Fibroblast of lung (primary cell): ENCODE results near the gene FMN1. TPM values are rescaled to one million over a fixed set of nuclear protein-coding genes. Genes with fewer than 3 reads are reported as not detected.
A peak's percentile ranks its signal among the peaks of the same experiment; 100 is the strongest.

Experiments
- DNase-seq, 2 donors: peaks; one replicate each; pipeline versions ENCODE4 v3.0.0 to v3.0.0-alpha.2; 2010; ENCODE audit warnings: low read depth in 2 of 2
- H2AFZ ChIP-seq: 2 replicates; pipeline ENCODE4 v1.5.1; 2012; ENCODE audit warnings: low read length, control low read depth, inconsistent platforms
- H3K27ac ChIP-seq: 2 replicates; pipeline ENCODE4 v1.5.1; 2011; ENCODE audit warnings: low read length, control low read depth; ENCODE audit not compliant: insufficient read depth
- H3K27me3 ChIP-seq: 2 replicates; pipeline ENCODE4 v1.5.1; 2011; ENCODE audit warnings: mild to moderate bottlenecking, low read length; ENCODE audit not compliant: control insufficient read depth, insufficient read depth
- H3K36me3 ChIP-seq: 2 replicates; pipeline ENCODE4 v1.5.1; 2011; ENCODE audit warnings: low read length; ENCODE audit not compliant: control insufficient read depth, insufficient read depth
- H3K4me1 ChIP-seq: 2 replicates; pipeline ENCODE4 v1.5.1; 2011; ENCODE audit warnings: low read length; ENCODE audit not compliant: control insufficient read depth, insufficient read depth; ENCODE audit errors: extremely low read depth
- H3K4me2 ChIP-seq: 2 replicates; pipeline ENCODE4 v1.5.1; 2011; ENCODE audit warnings: low read length, control low read depth; ENCODE audit not compliant: insufficient read depth; ENCODE audit errors: extremely low read depth
- H3K4me3 ChIP-seq, 4 experiments: fragments of 200-600 bp in 1 of 4; sonication (generic) in 1 of 4; replicated peaks in 1 of 4; 2 replicates each; pipeline ENCODE4 v1.5.1; 2011 to 2016; ENCODE audit warnings: low read length in 4 of 4, low read depth in 3 of 4, mild to moderate bottlenecking in 3 of 4, control low read depth in 2 of 4, inconsistent platforms in 1 of 4, mixed read lengths in 1 of 4; ENCODE audit not compliant: insufficient read depth in 1 of 4; ENCODE audit errors: control extremely low read depth in 1 of 4
- H3K79me2 ChIP-seq: 2 replicates; pipeline ENCODE4 v1.5.1; 2012; ENCODE audit warnings: mild to moderate bottlenecking, low read length, inconsistent platforms; ENCODE audit not compliant: control insufficient read depth, insufficient read depth
- H3K9ac ChIP-seq: 2 replicates; pipeline ENCODE4 v1.5.1; 2011; ENCODE audit warnings: mild to moderate bottlenecking, low read length, control low read depth; ENCODE audit not compliant: insufficient read depth
- H3K9me3 ChIP-seq: 2 replicates; pipeline ENCODE4 v1.5.1; 2012; ENCODE audit warnings: low read depth, low read length; ENCODE audit not compliant: control insufficient read depth, insufficient read depth
- H4K20me1 ChIP-seq: 2 replicates; pipeline ENCODE4 v1.5.1; 2011; ENCODE audit warnings: low read length; ENCODE audit not compliant: control insufficient read depth, insufficient read depth; ENCODE audit errors: extremely low read depth
- EZH2 ChIP-seq: IDR thresholded peaks from 2 replicates; pipeline ENCODE4 v1.5.1; 2012; ENCODE audit warnings: low read length, control low read depth, mild to moderate bottlenecking; ENCODE audit errors: missing control alignments
- polyA plus RNA-seq, 2 donors: library from polyadenylated mRNA; depleted of rRNA in 1 of 2; stranded (reverse) in 1 of 2; unstranded in 1 of 2; fragments of >200 nt; gene quantifications; 2 replicates each; pipeline ENCODE4 v1.2.1, GENCODE V29; 2011 to 2012; ENCODE audit warnings: missing spikeins in 1 of 2
- total RNA-seq: library from RNA; depleted of rRNA; stranded (reverse); fragments of >200 nt; gene quantifications from 2 replicates; pipeline ENCODE4 v1.2.1, GENCODE V29; 2014
- TF ChIP-seq, protein P1 (sequence below), 2 donors: IDR thresholded peaks in 1 of 2; conservative IDR thresholded peaks in 1 of 2; 1 replicate in 1 of 2; 2 replicates in 1 of 2; pipeline ENCODE4 v1.5.1; 2011 to 2012; ENCODE audit warnings: low read length in 2 of 2, control low read depth in 1 of 2, inconsistent platforms in 1 of 2, low read depth in 1 of 2, mild to moderate bottlenecking in 1 of 2

Gene FMN1
- total and polyA plus RNA-seq, 2 donors (not counting 1 experiment from before 2014, with no cell fraction given), result 7.5 to 43.8 TPM

DNA sequence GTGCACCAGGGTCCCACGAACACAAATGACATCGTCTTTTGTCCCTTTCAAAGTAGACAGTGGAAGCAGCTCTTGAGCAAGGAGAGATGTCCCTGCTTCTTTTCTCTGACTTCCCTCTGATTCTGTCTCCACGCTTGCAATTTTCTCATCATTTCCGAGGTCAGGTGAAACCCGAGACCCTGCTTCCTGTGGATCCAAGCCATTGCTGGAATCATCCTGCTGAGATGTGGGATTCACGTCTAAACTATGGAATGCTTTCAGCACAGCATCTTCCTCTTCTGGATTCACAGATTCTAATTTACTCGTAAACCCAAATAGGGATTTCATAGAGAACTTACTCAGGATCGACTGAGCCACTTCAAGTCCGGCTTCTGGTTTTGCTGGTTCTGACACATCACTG lies 127.1 kb downstream of the FMN1 start:
- peaks cover 64% of the 10 kb centered on the region for H3K79me2 ChIP-seq
- H3K4me3 ChIP-seq, result no peak overlapping the region
- no peak for TF ChIP-seq EZH2
- TF ChIP-seq, protein P1, sequence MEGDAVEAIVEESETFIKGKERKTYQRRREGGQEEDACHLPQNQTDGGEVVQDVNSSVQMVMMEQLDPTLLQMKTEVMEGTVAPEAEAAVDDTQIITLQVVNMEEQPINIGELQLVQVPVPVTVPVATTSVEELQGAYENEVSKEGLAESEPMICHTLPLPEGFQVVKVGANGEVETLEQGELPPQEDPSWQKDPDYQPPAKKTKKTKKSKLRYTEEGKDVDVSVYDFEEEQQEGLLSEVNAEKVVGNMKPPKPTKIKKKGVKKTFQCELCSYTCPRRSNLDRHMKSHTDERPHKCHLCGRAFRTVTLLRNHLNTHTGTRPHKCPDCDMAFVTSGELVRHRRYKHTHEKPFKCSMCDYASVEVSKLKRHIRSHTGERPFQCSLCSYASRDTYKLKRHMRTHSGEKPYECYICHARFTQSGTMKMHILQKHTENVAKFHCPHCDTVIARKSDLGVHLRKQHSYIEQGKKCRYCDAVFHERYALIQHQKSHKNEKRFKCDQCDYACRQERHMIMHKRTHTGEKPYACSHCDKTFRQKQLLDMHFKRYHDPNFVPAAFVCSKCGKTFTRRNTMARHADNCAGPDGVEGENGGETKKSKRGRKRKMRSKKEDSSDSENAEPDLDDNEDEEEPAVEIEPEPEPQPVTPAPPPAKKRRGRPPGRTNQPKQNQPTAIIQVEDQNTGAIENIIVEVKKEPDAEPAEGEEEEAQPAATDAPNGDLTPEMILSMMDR (conservative IDR thresholded peaks at IDR 0.05 in 1 of 2, IDR thresholded peaks at IDR 0.05 in 1 of 2; ENCODE audit: low read depth in 1 of 2, low read length in 2 of 2), result no peak
- H3K27ac ChIP-seq, result peak overlapping the region; percentile 38
- no peaks in the 10 kb centered on the region for H3K9me3 ChIP-seq
- H2AFZ ChIP-seq, result peak overlapping the region; percentile 3
- no peaks in the 10 kb centered on the region for H3K27me3 ChIP-seq
- peaks cover 20% of the 10 kb centered on the region for H3K4me1 ChIP-seq
- peaks cover 2% of the 10 kb centered on the region for H3K36me3 ChIP-seq
- H3K4me2 ChIP-seq, result peak overlapping the region; percentile 40
- no peak overlapping the region for H3K9ac ChIP-seq
- peak; percentile 72 to 77 for DNase-seq
- no peaks in the 10 kb centered on the region for H4K20me1 ChIP-seq

DNA sequence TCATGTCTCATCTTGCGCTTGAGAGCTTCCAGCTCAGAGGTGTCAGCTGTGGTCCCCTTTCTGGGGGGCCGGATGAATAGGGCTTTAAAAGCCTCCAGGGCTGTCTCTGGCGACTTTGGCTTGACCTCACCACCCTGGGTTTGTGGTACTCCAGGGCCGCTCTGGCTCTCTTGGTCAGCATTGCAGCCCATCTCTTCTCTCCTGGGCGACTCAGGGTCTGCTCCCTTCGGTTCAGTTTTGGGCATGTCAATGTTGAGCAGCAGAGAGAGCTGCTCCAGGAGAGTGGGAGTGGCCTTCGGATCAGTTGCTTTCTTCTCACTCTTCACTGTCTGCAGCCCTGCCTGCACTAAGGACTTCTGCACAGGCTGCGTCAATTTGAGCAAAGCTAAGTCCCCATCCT lies 127.9 kb downstream of the FMN1 start:
- Histone ChIP-seq H3K9ac (no peak overlapping the region), H3K27ac (no peak overlapping the region), H3K9me3 (no peaks in the 10 kb centered on the region), H3K79me2 (peaks cover 57% of the 10 kb centered on the region), H3K4me1 (peaks cover 20% of the 10 kb centered on the region), H3K4me3 (no peak overlapping the region), H4K20me1 (no peaks in the 10 kb centered on the region), H3K27me3 (no peaks in the 10 kb centered on the region), H3K36me3 (peaks cover 2% of the 10 kb centered on the region), H3K4me2 (no peak overlapping the region), H2AFZ (no peak overlapping the region)
- TF ChIP-seq, protein P1 (conservative IDR thresholded peaks at IDR 0.05 in 1 of 2, IDR thresholded peaks at IDR 0.05 in 1 of 2; ENCODE audit: low read depth in 1 of 2, low read length in 2 of 2), result no peak
- no peak for DNase-seq

- Histone ChIP-seq H4K20me1 (no peaks in the 10 kb centered on the region), H3K9me3 (no peaks in the 10 kb centered on the region), H3K4me3 (peak overlapping the region in 1 of 4 experiments; percentile 5), H3K9ac (no peak overlapping the region), H3K36me3 (peaks cover 2% of the 10 kb centered on the region), H3K79me2 (peaks cover 55% of the 10 kb centered on the region), H3K27me3 (no peaks in the 10 kb centered on the region), H3K4me1 (peaks cover 20% of the 10 kb centered on the region), H2AFZ (no peak overlapping the region), H3K27ac (peak overlapping the region; percentile 20), H3K4me2 (peak overlapping the region; percentile 1)
- TF ChIP-seq, protein P1 (conservative IDR thresholded peaks at IDR 0.05 in 1 of 2, IDR thresholded peaks at IDR 0.05 in 1 of 2; ENCODE audit: low read depth in 1 of 2, low read length in 2 of 2), result no peak
- no peak for TF ChIP-seq EZH2
- DNase-seq, result peak; percentile 71 to 84
Measured at GRCh38 chr15:33064878-33065277, 129.6 kb downstream of the FMN1 start.
